ENCODE data around the gene IVD.

IVD gene

GRCh38 chr15:40379374-40379773 is 26.2 kb upstream of the IVD start:
- DNase-seq = no peak

GRCh38 chr15:40379853-40380252 is 25.7 kb upstream of the IVD start:
- DNase-seq = no peak

- DNase-seq = no peak
These were observed 25.0 kb upstream of the IVD start for GRCh38 chr15:40380636-40381035.

GRCh38 chr15:40381818-40382529 is 23.6 kb upstream of the IVD start:
- no peak for DNase-seq

- peak; percentile 83 for DNase-seq
These were observed 22.8 kb upstream of the IVD start, which contains the start of gene KNSTRN for GRCh38 chr15:40382580-40383456. KNSTRN (plus strand) TSS chr15:40382721; CDS start chr15:40382836, 115 bp downstream.

GRCh38 chr15:40386480-40386879 is 19.1 kb upstream of the IVD start:
- no peak for DNase-seq

GRCh38 chr15:40388941-40389823 is 16.4 kb upstream of the IVD start:
- DNase-seq = no peak

GRCh38 chr15:40389824-40390595 is 15.6 kb upstream of the IVD start:
- DNase-seq = no peak

- no peak for DNase-seq
These were observed 12.3 kb upstream of the IVD start for GRCh38 chr15:40392986-40393948.

GRCh38 chr15:40397688-40398412 is 7.7 kb upstream of the IVD start:
- DNase-seq = no peak

GRCh38 chr15:40398413-40398873 is 7.2 kb upstream of the IVD start:
- DNase-seq = no peak

- DNase-seq = no peak
These were observed 6.2 kb upstream of the IVD start for GRCh38 chr15:40399370-40399769.

- DNase-seq = no peak
These were observed 1.9 kb downstream of the IVD start for GRCh38 chr15:40407330-40407990.

- DNase-seq = no peak
These were observed 3.8 kb downstream of the IVD start for GRCh38 chr15:40409366-40409765.

- DNase-seq = no peak
These were observed 4.9 kb downstream of the IVD start for GRCh38 chr15:40410476-40410875.

- no peak for DNase-seq
These were observed 6.6 kb downstream of the IVD start for GRCh38 chr15:40412095-40412759.

GRCh38 chr15:40413036-40413435 is 7.4 kb downstream of the IVD start:
- no peak for DNase-seq

GRCh38 chr15:40414816-40415215 is 9.2 kb downstream of the IVD start:
- no peak for DNase-seq

GRCh38 chr15:40415226-40415625 is 9.6 kb downstream of the IVD start:
- no peak for DNase-seq

All from NCI-H2227 treated with DMSO at 0.1 percent for 48 hours (cell line).